ENCODE data around the gene MTA1. TPM values are rescaled to one million over a fixed set of nuclear protein-coding genes. Genes with fewer than 3 reads are reported as not detected.

Gene MTA1
- total and polyA plus RNA-seq, 4 donors = 3.7 to 28.1 (median 21.0) TPM

- Histone ChIP-seq H3K4me3 (ENCODE audit: low read depth in 1 of 3, low read length in 3 of 3) (no peak overlapping the region), H3K36me3 (ENCODE audit: control insufficient read depth in 4 of 4, insufficient read depth in 3 of 4, low read depth in 1 of 4, low read length in 3 of 4) (peaks cover 0 to 8% (median 1%) of the 10 kb centered on the region in 4 donors), H3K9ac (ENCODE audit: low read depth in 1 of 2, low read length in 2 of 2) (no peak overlapping the region), H3K27me3 (ENCODE audit: control insufficient read depth in 4 of 4, insufficient read depth in 4 of 4, low read length in 3 of 4) (no peaks in the 10 kb centered on the region), H3K27ac (ENCODE audit: low read depth in 1 of 2, low read length in 2 of 2) (no peak overlapping the region), H3K4me1 (ENCODE audit: control insufficient read depth in 4 of 4, insufficient read depth in 4 of 4, low read length in 3 of 4) (no peaks in the 10 kb centered on the region), H3K9me3 (ENCODE audit: control insufficient read depth in 4 of 4, low read length in 3 of 4) (no peaks in the 10 kb centered on the region)
- DNase-seq (ENCODE audit: low spot score) = no peak
- TF ChIP-seq JUND (IDR thresholded peaks at IDR 0.05) = no peak
- no peak for TF ChIP-seq RAD21 (IDR thresholded peaks at IDR 0.05)
- TF ChIP-seq ATF3 (IDR thresholded peaks at IDR 0.05) = no peak
- TF ChIP-seq FOXA2 (IDR thresholded peaks at IDR 0.05) = no peak
- TF ChIP-seq RXRA (IDR thresholded peaks at IDR 0.05) = no peak
- TF ChIP-seq EGR1 (IDR thresholded peaks at IDR 0.05; ENCODE audit: low read depth in 2 of 2) = no peak
- no peak for TF ChIP-seq NR2F2 (IDR thresholded peaks at IDR 0.05)
- TF ChIP-seq, protein P1, sequence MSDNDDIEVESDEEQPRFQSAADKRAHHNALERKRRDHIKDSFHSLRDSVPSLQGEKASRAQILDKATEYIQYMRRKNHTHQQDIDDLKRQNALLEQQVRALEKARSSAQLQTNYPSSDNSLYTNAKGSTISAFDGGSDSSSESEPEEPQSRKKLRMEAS (IDR thresholded peaks at IDR 0.05) = no peak
- TF ChIP-seq HNF4A (conservative IDR thresholded peaks at IDR 0.05) = no peak
- no peak for TF ChIP-seq YY1 (IDR thresholded peaks at IDR 0.05)
- no peak for TF ChIP-seq FOXA1 (IDR thresholded peaks at IDR 0.05)
- TF ChIP-seq, protein P2, sequence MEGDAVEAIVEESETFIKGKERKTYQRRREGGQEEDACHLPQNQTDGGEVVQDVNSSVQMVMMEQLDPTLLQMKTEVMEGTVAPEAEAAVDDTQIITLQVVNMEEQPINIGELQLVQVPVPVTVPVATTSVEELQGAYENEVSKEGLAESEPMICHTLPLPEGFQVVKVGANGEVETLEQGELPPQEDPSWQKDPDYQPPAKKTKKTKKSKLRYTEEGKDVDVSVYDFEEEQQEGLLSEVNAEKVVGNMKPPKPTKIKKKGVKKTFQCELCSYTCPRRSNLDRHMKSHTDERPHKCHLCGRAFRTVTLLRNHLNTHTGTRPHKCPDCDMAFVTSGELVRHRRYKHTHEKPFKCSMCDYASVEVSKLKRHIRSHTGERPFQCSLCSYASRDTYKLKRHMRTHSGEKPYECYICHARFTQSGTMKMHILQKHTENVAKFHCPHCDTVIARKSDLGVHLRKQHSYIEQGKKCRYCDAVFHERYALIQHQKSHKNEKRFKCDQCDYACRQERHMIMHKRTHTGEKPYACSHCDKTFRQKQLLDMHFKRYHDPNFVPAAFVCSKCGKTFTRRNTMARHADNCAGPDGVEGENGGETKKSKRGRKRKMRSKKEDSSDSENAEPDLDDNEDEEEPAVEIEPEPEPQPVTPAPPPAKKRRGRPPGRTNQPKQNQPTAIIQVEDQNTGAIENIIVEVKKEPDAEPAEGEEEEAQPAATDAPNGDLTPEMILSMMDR (IDR thresholded peaks at IDR 0.05; ENCODE audit: low read depth, low read length, missing input control) = no peak
- 89% methylated on average over 12 of the region's 12 CpGs for WGBS
These were observed 30.1 kb upstream of the MTA1 start for GRCh38 chr14:105389534-105389933.

DNA sequence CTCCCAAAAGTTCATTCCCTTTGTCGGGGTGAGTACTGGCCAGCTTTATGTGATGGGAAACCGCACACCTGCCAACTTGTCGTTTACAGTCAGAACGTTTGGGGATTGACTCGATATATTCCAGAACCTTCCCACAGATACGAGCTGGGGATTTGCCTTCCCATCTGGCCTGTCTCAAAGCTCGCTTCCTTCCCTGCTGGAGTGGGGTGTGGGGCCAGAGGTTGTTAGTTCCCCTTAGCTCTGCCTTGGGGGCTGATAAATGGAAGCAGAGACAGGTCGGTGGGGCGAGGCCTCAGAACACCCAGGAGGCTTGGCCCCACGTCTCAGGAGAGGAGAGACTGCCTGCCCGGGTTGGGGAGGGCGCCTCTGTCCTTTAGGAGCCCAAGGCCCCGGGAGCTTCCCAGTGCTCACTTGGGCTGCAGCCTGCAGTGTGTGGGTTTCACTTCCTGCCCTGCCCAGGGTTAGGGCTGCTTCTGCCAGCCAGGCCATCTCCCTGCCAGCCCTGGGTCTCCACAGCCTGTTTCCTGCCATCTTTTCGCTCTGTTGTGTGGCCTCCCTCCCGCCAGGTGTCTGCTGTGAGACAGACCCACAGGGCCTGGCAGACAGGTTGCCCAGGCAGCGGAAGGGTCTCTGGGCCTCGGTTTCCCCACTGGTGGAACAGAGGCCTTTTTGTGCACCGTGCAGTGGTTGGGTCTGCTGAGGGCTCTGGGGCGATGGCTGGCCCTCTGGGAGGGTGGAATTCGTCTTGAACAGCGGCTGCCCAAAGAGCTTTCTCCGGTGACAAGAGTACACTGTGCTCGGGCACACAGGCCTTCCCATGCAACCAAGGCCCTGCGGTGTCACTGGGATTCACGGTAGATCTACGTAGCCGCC is 29.4 kb upstream of the MTA1 start:
- TF ChIP-seq JUND (IDR thresholded peaks at IDR 0.05) (no peak), FOXA2 (IDR thresholded peaks at IDR 0.05) (no peak), ATF3 (IDR thresholded peaks at IDR 0.05) (no peak), HNF4G (IDR thresholded peaks at IDR 0.05) (no peak), ZBTB33 (IDR thresholded peaks at IDR 0.05) (no peak), GABPA (IDR thresholded peaks at IDR 0.05 in 1 of 2, conservative IDR thresholded peaks at IDR 0.05 in 1 of 2) (no peak), TAF1 (conservative IDR thresholded peaks at IDR 0.05) (no peak), HNF4A (conservative IDR thresholded peaks at IDR 0.05) (no peak), SP1 (IDR thresholded peaks at IDR 0.05) (no peak), RXRA (IDR thresholded peaks at IDR 0.05) (no peak), EGR1 (IDR thresholded peaks at IDR 0.05; ENCODE audit: low read depth in 2 of 2) (no peak), FOXA1 (IDR thresholded peaks at IDR 0.05) (no peak), RAD21 (IDR thresholded peaks at IDR 0.05) (no peak), NR2F2 (IDR thresholded peaks at IDR 0.05) (no peak), YY1 (IDR thresholded peaks at IDR 0.05) (no peak)
- TF ChIP-seq, protein P2 (IDR thresholded peaks at IDR 0.05; ENCODE audit: low read depth, low read length, missing input control) = no peak
- TF ChIP-seq, protein P1 (IDR thresholded peaks at IDR 0.05) = no peak
- TF ChIP-seq, protein P3, sequence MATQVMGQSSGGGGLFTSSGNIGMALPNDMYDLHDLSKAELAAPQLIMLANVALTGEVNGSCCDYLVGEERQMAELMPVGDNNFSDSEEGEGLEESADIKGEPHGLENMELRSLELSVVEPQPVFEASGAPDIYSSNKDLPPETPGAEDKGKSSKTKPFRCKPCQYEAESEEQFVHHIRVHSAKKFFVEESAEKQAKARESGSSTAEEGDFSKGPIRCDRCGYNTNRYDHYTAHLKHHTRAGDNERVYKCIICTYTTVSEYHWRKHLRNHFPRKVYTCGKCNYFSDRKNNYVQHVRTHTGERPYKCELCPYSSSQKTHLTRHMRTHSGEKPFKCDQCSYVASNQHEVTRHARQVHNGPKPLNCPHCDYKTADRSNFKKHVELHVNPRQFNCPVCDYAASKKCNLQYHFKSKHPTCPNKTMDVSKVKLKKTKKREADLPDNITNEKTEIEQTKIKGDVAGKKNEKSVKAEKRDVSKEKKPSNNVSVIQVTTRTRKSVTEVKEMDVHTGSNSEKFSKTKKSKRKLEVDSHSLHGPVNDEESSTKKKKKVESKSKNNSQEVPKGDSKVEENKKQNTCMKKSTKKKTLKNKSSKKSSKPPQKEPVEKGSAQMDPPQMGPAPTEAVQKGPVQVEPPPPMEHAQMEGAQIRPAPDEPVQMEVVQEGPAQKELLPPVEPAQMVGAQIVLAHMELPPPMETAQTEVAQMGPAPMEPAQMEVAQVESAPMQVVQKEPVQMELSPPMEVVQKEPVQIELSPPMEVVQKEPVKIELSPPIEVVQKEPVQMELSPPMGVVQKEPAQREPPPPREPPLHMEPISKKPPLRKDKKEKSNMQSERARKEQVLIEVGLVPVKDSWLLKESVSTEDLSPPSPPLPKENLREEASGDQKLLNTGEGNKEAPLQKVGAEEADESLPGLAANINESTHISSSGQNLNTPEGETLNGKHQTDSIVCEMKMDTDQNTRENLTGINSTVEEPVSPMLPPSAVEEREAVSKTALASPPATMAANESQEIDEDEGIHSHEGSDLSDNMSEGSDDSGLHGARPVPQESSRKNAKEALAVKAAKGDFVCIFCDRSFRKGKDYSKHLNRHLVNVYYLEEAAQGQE (IDR thresholded peaks at IDR 0.05) = no peak
- Histone ChIP-seq H3K36me3 (ENCODE audit: control insufficient read depth in 4 of 4, insufficient read depth in 3 of 4, low read depth in 1 of 4, low read length in 3 of 4) (peaks cover 0 to 3% (median 1%) of the 10 kb centered on the region in 4 donors), H3K27me3 (ENCODE audit: control insufficient read depth in 4 of 4, insufficient read depth in 4 of 4, low read length in 3 of 4) (no peaks in the 10 kb centered on the region), H3K4me1 (ENCODE audit: control insufficient read depth in 4 of 4, insufficient read depth in 4 of 4, low read length in 3 of 4) (no peaks in the 10 kb centered on the region), H3K9me3 (ENCODE audit: control insufficient read depth in 4 of 4, low read length in 3 of 4) (no peaks in the 10 kb centered on the region), H3K27ac (ENCODE audit: low read depth in 1 of 2, low read length in 2 of 2) (no peak overlapping the region), H3K9ac (ENCODE audit: low read depth in 1 of 2, low read length in 2 of 2) (no peak overlapping the region), H3K4me3 (ENCODE audit: low read depth in 1 of 3, low read length in 3 of 3) (no peak overlapping the region)
- 81% methylated on average over 27 of the region's 27 CpGs for WGBS
- no peak for DNase-seq (ENCODE audit: low spot score)
